T-helper 2 cell treated with Interferon-gamma antibody and Interleukin-4, amounts not matched to agents 5 μg/mL and 100 μg/mL, for 36 hours (primary cell): Measurements from ENCODE around the gene HBEGF.
A peak's percentile ranks its signal among the peaks of the same experiment; 100 is the strongest.

Experiments used
- DNase-seq: peaks from one replicate; pipeline ENCODE4 v3.0.0; 2021; ENCODE audit warnings: low spot score
- H3K27ac Mint-ChIP-seq: one replicate; pipeline ENCODE4 v1.8.0; 2021; ENCODE audit warnings: mild to moderate bottlenecking, mixed read lengths
- H3K27me3 Mint-ChIP-seq: one replicate; pipeline ENCODE4 v1.8.0; 2021; ENCODE audit warnings: low read depth, mixed read lengths
- H3K36me3 Mint-ChIP-seq: one replicate; pipeline ENCODE4 v1.8.0; 2021; ENCODE audit warnings: low read depth, mixed read lengths
- H3K4me1 Mint-ChIP-seq: one replicate; pipeline ENCODE4 v1.8.0; 2021; ENCODE audit warnings: low read depth, mixed read lengths
- H3K4me3 Mint-ChIP-seq: one replicate; pipeline ENCODE4 v1.8.0; 2022; ENCODE audit warnings: mild to moderate bottlenecking, moderate library complexity, mixed read lengths
- H3K9me3 Mint-ChIP-seq: one replicate; pipeline ENCODE4 v1.8.0; 2021; ENCODE audit warnings: mixed read lengths

The HBEGF gene

DNA sequence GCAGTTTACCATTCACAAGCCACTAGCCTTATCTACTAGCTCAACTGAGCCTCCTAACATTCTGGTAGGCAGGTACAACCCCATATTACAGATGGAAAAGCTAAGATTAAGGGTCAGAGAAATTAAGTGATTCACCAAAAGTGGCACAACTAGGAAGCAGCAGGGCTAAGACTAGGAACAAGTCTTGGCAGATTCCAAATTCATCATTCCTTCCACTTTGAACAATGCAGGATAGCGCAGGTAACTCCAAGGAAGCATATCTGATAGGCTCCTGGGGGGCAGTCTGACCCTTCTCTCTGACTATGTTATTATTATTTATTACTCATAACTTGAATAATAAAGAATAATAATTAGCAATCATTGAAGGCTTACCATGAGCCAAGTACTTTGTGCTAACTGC is 8.5 kb downstream of the HBEGF start:
- Mint-ChIP-seq H3K36me3 (peaks cover 44% of the 10 kb centered on the region), H3K27me3 (no peaks in the 10 kb centered on the region), H3K4me1 (peaks cover 26% of the 10 kb centered on the region), H3K4me3 (no peak overlapping the region), H3K9me3 (no peaks in the 10 kb centered on the region), H3K27ac (no peak overlapping the region)
- no peak for DNase-seq

DNA sequence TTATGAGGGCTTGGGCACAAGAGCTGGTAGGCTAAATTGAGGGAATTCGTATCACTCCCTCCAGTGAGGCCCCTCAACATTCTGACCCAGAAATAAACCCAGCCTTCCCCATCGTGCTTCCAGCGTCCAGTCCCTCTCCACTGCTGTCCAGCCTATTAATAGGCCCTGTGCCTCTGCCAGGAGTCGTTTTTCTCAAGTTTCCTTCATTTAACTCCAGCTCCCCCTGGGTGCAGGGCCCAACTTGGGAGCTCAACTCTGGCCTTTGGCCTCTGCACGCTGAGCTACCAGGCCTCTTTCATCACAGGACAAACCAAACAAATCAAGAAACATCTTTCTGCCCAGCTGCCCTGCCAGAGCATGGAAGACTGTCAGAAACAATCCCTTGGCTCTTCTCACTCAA is 10.0 kb downstream of the HBEGF start:
- H3K9me3 Mint-ChIP-seq, result no peaks in the 10 kb centered on the region
- peaks cover 39% of the 10 kb centered on the region for H3K36me3 Mint-ChIP-seq
- peaks cover 14% of the 10 kb centered on the region for H3K4me1 Mint-ChIP-seq
- no peak overlapping the region for H3K4me3 Mint-ChIP-seq
- peak overlapping the region; percentile 49 for H3K27ac Mint-ChIP-seq
- no peaks in the 10 kb centered on the region for H3K27me3 Mint-ChIP-seq
- DNase-seq, result no peak

DNA sequence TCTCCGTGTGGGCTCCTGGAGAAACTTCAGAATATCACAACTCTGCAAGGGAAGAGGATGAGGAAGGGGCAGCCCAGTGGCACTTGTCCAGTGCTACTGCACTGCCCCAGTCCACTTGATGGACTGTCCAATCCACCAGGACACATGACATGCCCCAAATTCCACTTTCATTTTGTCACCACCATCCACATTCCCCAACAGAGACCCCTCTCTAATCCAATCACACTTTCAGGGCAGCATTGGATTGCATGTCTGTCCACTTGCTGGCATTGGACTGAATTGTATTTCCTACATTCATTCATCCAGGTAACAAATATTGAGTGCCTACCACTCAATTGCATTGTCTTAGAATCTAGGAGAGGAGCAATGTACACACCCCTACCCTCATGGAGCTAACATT is 14.8 kb downstream of the HBEGF start:
- H3K4me3 Mint-ChIP-seq, result no peak overlapping the region
- peaks cover 25% of the 10 kb centered on the region for H3K36me3 Mint-ChIP-seq
- no peak for DNase-seq
- H3K27ac Mint-ChIP-seq, result no peak overlapping the region
- H3K9me3 Mint-ChIP-seq, result no peaks in the 10 kb centered on the region
- no peaks in the 10 kb centered on the region for H3K4me1 Mint-ChIP-seq
- peaks cover 5% of the 10 kb centered on the region for H3K27me3 Mint-ChIP-seq

DNA sequence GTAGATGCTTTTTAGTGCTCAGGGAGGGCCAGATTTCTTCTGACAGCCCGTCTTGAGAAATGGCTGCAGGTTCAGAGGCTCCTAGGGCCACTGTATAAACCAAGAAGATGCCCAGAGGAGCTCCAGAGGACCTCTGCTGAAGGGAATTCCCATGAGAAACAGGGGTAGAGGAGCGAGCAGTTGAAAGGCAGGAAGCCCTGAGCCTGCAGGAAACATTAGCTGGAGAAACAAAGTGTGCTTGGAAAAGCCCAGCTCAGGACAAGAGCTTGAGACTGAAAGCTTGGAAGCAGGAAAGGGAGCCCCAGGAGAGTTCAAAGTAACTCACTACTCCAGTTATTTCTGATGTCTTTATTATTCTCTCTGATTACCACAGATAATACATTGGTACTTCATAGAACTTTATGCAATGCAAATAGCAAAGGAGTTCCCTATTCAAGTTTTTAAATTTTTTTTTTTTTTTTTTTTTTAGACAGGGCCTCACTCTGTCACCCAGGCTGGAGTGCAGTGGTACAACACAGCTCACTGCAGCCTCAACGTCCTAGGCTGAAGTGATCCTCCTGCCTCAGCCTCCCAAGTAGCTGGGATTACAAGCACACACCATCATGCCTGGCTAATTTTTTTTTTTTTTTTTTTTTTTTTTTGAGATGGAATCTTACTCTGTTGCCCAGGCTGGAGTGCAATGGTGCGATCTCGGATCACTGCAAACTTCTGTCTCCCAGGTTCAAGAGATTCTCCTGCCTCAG is 16.5 kb downstream of the HBEGF start:
- Mint-ChIP-seq H3K27me3 (peaks cover 5% of the 10 kb centered on the region), H3K4me1 (no peaks in the 10 kb centered on the region), H3K27ac (no peak overlapping the region), H3K9me3 (no peaks in the 10 kb centered on the region), H3K36me3 (peaks cover 18% of the 10 kb centered on the region), H3K4me3 (no peak overlapping the region)
- no peak for DNase-seq

DNA sequence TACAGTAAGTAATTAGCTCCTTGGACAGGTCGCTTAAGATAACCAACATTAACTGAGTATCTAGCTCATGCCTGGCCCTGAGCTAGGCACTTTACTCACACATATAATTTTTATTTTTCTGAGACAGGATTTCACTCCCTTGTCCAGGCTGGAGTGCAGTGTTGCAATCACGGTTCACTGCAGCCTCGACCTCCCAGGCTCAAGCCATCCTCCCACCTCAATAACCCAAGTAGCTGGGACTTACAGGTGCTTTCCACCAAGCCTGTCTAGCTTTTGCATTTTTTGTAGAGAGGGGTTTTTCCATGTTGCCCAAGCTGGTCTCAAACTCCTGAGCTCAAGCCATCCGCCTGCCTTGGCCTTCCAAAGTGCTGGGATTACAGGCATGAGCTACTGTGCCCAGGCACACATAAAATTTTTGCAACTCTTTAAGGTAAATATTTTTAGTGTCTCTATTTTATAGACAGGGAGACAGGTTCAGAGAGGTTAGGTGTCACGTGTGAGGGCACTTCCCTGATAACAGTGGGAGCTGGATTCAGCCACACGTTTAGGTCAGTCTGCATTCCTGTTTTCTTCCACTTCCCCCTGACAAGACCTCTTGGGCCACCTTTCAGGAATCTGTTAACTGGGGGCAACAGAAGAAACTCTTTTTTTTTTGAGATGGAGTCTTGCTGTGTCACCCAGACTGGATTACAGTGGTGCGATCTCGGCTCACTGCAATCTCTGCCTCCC is 18.2 kb downstream of the HBEGF start:
- H3K4me3 Mint-ChIP-seq, result no peak overlapping the region
- H3K27ac Mint-ChIP-seq, result no peak overlapping the region
- no peaks in the 10 kb centered on the region for H3K9me3 Mint-ChIP-seq
- H3K27me3 Mint-ChIP-seq, result peaks cover 5% of the 10 kb centered on the region
- DNase-seq, result no peak
- H3K36me3 Mint-ChIP-seq, result peaks cover 5% of the 10 kb centered on the region
- H3K4me1 Mint-ChIP-seq, result no peaks in the 10 kb centered on the region

DNA sequence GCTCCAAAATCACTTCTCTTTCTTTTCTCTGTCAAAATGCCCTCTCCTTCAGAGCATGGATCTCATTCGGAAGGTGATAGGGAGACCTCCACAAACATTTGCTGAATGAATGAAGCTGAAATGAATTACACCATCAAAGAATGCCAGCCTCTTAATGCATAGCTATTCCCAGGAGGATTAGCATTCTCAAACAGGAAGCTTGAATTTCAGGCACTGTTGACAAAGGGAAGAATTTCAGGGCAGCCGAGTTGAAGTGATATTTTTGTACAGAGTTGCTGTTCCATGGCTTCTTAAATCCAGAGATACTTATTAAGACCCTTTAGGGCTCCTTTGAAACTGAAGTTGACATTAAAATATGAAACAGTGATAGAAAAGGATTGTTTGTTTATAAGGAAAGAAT is 18.8 kb downstream of the HBEGF start:
- no peak for DNase-seq
- H3K9me3 Mint-ChIP-seq, result no peaks in the 10 kb centered on the region
- H3K27me3 Mint-ChIP-seq, result peaks cover 5% of the 10 kb centered on the region
- no peaks in the 10 kb centered on the region for H3K4me1 Mint-ChIP-seq
- no peak overlapping the region for H3K27ac Mint-ChIP-seq
- H3K36me3 Mint-ChIP-seq, result peaks cover 3% of the 10 kb centered on the region
- H3K4me3 Mint-ChIP-seq, result no peak overlapping the region

DNA sequence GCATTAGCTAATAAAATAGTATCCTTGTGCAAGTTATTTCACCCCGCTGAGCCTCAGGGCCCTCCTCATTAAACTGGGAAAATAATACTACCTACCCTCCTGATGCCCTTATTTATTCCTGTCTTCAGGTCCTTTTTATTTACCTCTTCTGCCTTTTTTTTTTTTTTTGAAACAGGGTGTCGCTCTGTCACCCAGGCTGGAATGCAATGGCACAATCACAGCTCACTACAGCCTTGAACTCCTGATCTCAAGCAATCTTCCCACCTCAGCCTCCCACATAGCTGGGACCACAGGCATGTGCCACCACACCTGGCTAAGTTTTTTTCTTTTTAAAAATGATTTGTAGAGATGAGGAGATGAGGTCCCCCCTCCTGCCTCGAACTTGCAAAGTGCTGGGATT is 20.9 kb downstream of the HBEGF start:
- H3K4me1 Mint-ChIP-seq, result no peaks in the 10 kb centered on the region
- no peak overlapping the region for H3K27ac Mint-ChIP-seq
- H3K27me3 Mint-ChIP-seq, result peaks cover 5% of the 10 kb centered on the region

DNA sequence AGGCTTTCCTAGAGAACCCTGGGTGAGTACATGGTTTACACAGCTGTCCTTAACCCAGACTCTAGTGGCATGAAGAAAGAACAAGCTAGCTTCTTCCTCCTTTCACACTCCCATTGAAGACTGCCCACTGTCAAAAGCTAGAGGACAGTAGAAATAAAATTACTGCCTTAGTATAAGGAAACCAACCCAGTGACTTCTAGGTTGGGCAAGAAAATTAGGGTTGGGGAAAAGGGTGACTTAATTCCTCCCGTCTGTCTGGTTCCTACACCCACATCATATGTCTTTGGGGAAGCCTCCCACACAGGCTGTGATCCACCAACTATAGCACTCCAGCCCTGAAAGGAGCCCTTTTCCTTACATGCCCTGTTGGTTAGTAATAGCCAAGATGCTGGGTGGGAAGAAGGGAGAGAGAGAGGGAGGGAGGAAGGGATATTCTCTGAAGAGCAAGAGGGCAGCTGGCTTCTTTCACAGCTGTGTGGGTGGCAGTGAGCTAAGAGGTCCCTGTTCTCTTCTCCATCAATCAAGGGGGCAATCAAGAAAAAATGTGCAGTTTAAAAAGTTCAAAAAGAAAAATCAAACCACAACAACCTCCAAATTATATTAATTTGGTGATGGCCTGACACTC is 21.7 kb downstream of the HBEGF start:
- Mint-ChIP-seq H3K9me3 (no peaks in the 10 kb centered on the region), H3K36me3 (no peaks in the 10 kb centered on the region), H3K27me3 (peaks cover 5% of the 10 kb centered on the region), H3K27ac (no peak overlapping the region), H3K4me3 (no peak overlapping the region), H3K4me1 (no peaks in the 10 kb centered on the region)
- no peak for DNase-seq

More for the DNA sequence above, 20.9 kb downstream of the HBEGF start:
- Mint-ChIP-seq H3K4me3 (no peak overlapping the region), H3K9me3 (no peaks in the 10 kb centered on the region), H3K36me3 (no peaks in the 10 kb centered on the region)
- no peak for DNase-seq

DNA sequence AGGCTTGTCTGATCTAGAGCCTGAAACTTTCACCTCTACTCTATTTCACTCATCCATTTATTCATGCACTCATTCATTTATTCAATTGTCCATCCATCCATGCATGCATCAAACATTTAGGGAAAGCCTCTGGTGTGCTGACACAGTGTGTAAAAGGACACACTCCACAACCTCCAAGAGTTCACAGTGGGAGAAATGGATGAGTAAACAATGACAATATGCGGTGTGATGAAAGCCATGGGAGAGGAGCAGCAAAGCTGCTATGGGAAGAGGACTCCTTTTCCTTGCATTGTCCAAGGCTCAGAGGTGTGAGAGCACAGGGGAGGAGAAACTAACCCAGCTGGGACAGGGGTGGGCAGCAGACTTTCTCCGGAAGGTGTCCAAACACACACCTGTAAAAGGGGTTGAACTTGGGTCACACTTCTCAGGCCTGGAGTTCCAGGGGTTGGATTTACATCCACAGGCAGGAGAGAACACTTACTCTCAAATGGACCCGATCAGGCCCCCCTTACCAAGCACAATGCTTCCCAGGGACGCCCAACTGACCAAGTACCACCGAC is 22.3 kb downstream of the HBEGF start:
- H3K9me3 Mint-ChIP-seq, result no peaks in the 10 kb centered on the region
- H3K27me3 Mint-ChIP-seq, result peaks cover 5% of the 10 kb centered on the region
- no peaks in the 10 kb centered on the region for H3K4me1 Mint-ChIP-seq
- H3K4me3 Mint-ChIP-seq, result no peak overlapping the region
- H3K36me3 Mint-ChIP-seq, result no peaks in the 10 kb centered on the region
- no peak for DNase-seq
- H3K27ac Mint-ChIP-seq, result no peak overlapping the region

DNA sequence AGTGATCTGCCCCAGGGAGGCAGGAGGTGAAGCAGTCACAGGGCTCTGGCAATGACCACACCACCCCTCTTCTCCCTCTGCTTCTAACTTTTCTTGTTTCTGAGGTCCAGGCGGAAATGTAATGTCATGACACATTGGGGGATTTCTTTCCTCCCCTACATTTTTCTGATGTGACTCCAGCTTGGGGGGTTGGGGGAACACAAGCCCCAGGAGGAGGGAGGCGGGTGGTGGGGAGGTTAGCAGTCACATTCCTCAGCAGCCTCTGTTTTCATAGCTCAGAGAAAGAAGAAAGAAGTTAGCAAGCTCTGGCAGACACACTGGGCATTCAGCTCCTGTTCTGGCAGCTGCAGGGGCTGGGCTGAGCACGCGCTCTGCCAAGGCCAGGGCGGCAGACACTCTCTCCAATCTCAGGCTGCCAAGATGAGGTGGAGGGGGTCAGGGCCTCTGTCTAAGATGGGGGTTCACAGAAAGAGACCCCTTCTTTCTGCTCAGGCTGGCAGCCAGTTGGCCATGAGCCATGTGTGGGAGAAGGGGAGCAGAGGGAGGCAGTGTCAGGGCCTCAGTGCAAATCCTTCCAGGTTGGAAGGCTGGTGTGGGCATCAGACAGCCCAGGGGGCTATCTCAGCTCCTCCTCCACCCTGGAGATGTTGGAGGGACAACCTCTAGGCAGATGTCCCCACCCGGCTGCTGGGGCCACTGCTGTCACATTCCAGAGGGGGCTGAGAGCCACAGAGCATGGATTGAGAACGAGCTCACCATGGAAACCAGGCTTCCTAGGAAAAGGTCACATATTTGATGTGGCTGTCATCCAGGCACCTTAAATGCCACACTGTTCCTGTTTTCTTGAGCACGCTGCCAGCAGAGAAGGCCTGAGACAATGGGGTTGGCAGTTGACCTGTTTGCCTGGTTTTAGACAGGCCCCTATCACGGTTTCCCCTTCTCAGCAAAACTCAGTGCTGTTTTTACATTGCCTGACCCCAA is 23.4 kb downstream of the HBEGF start:
- DNase-seq, result no peak
- H3K27me3 Mint-ChIP-seq, result peaks cover 5% of the 10 kb centered on the region
- no peaks in the 10 kb centered on the region for H3K9me3 Mint-ChIP-seq
- H3K4me3 Mint-ChIP-seq, result no peak overlapping the region
- no peaks in the 10 kb centered on the region for H3K4me1 Mint-ChIP-seq
- H3K27ac Mint-ChIP-seq, result no peak overlapping the region
- no peaks in the 10 kb centered on the region for H3K36me3 Mint-ChIP-seq

DNA sequence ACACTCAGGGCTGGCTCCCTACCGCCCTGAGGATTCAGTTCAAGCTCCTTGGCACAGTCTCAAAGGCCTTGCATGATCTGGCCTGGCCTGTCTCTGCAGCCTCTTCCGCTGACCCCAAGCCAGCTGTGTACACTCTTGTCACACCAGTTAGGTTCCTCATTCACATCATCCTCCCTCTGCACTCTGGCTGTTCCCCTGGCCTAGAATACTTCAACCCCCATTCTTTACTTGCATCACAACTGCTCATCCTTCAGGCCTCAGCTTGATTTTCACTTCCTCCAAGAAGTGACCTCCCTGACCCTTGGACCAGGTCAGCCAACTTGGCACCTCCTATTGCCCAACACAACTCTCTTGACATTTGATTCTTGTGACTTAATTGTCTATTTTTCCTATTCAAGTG is 24.6 kb downstream of the HBEGF start:
- H3K4me1 Mint-ChIP-seq, result no peaks in the 10 kb centered on the region
- H3K36me3 Mint-ChIP-seq, result no peaks in the 10 kb centered on the region
- H3K27me3 Mint-ChIP-seq, result no peaks in the 10 kb centered on the region
- H3K9me3 Mint-ChIP-seq, result no peaks in the 10 kb centered on the region
- no peak overlapping the region for H3K4me3 Mint-ChIP-seq
- no peak overlapping the region for H3K27ac Mint-ChIP-seq
- DNase-seq, result no peak

DNA sequence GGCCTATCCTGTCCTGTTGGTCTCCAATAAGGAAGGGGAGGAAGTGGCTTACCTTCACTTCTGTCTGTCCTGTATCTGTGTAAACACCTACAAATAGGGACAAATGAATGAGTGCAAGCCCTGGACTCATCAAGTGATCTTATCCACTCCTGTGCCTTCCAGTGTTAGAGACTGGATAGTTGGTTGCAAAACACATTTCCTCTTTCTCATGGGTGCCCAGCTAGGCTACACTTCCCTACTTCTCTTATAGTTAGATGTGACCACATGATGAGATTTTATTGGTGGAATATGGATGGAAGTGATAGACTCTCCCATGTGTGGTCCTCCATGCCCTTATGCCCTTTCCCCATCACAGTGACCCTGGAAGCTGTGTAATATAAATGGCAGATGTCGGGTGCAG is 26.6 kb downstream of the HBEGF start:
- H3K4me1 Mint-ChIP-seq, result no peaks in the 10 kb centered on the region
- no peak for DNase-seq
- H3K36me3 Mint-ChIP-seq, result no peaks in the 10 kb centered on the region
- H3K27ac Mint-ChIP-seq, result no peak overlapping the region
- no peak overlapping the region for H3K4me3 Mint-ChIP-seq
- no peaks in the 10 kb centered on the region for H3K9me3 Mint-ChIP-seq
- H3K27me3 Mint-ChIP-seq, result no peaks in the 10 kb centered on the region

DNA sequence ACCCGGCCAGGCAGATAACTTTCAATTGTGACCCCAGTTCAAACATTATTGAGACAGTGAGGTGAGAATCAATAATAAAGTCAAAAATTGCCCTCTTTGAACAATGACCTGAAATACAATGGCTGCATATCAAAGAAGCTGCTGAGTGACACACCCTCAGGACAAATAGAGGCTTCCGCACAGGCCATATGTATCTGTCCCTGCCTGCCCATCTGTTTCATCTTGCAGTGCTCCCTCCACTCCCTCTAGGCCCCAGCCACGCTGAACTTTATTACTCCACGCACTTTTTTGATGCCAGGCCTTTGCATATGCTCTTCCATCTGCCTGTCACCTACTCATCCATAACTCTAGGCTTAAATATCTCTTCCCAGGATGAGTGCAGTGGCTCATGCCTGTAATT is 27.6 kb downstream of the HBEGF start:
- no peak overlapping the region for H3K4me3 Mint-ChIP-seq
- no peak overlapping the region for H3K27ac Mint-ChIP-seq
- DNase-seq, result no peak
- no peaks in the 10 kb centered on the region for H3K36me3 Mint-ChIP-seq
- H3K4me1 Mint-ChIP-seq, result no peaks in the 10 kb centered on the region
- H3K27me3 Mint-ChIP-seq, result no peaks in the 10 kb centered on the region
- no peaks in the 10 kb centered on the region for H3K9me3 Mint-ChIP-seq
